GM18526 (cell line): ENCODE measurements around the gene PARL.

Experiments used
- POLR2A ChIP-seq: IDR thresholded peaks from 3 replicates; pipeline ENCODE4 v1.6.1; 2011; ENCODE audit not compliant: insufficient read length; ENCODE audit errors: extremely low read depth

PARL gene

DNA sequence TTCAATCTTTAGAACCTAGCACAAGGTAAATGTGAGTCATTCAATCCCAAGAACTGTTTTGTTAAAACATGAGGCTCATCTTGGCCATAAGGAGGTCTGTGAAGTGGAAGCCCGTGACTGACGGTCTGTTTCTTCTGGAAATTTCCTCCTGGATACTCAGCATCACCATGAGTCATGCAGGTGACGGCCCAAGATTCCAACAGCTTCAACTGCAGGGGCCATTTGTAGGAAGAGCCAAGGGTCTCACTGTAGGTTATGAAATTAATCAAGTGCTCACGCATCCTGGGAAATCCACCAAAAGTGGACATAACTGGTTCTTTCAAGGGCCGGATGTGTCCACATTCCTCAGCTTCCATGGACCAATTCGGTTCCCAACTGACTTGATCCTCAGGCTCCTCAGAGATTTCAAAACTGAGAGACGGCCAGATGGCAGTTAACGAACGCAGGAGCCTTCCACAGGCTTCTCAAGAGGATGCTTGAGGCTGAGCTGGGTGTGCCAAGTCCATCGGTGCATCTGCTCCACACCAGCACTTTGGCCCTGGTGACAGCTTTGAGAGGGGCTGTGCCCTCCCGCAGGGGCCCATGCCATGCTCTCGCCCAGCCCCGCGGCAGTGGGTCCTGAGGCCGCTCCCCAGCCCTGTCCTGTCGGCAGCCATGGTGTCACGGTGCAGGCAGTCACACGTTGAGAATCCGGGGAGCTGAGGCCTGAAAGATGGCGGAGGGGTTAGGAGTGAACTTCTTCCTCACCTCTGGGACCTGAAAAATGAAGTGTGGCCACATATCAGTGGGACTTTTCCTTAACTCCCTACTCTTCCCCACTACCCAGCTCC, 67.8 kb downstream of the PARL start:
- no peak for TF ChIP-seq POLR2A

DNA sequence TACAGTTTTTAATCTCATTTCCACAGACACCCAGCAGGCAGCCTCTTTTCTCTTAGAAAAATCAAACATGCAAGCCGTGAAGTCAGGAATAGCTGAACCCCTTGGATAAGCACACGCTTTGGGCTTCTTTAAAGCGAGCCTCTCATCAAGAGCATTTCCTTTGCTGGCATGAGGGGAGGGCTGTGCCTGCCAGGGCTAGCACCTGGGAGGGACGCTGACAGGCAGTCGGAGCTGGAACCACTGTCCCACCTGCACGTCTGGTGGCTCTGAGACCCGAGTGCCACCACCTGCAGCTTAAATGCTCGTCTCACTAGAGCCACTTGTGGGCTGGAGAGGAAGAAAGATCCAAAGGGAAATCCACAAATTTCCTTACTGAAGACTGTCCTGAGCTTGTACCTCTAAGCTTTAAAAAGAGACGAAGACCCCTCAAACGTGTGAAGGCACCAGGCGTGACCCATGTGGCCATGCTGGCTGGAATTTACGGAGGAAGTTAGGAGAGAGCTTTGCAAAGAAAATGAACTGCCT, 68.7 kb downstream of the PARL start:
- TF ChIP-seq POLR2A, result no peak

DNA sequence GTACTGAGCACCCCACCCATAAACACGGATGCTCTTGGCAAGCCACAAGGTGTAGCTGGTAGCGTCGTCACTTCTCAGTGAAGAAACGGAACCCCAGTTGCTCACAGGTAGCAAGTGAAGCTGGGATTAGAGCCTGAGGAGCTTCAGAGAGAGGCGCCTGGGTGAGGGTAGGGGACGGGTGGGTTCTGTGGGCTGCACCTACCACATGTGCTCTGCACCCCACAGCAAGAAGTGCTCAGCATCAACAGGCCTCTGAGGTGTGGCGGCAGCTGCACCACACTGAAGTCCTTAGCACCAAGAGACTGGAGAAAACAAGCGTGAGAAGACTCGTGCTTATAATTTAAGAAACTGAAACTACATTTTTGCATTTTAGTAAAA, 69.1 kb downstream of the PARL start:
- TF ChIP-seq POLR2A, result no peak

DNA sequence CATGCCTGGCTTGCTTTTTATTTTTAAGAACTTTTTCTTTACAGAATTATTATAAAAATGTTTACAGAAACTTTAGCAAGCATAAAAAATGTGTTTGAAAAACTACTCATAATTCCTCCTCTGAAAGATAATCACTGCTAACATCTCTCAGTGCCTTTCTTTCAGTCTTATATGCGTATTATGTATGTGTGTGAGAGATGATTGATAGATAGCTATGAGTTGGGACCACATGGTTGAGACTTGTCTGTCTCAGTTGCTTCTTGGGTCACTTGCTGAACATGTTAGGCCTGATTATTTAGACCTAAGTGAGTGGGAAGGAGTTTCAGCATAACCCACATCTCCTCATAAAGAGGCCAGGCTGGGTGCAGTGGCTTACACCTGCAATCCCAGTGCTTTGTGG, 70.4 kb downstream of the PARL start:
- no peak for TF ChIP-seq POLR2A

DNA sequence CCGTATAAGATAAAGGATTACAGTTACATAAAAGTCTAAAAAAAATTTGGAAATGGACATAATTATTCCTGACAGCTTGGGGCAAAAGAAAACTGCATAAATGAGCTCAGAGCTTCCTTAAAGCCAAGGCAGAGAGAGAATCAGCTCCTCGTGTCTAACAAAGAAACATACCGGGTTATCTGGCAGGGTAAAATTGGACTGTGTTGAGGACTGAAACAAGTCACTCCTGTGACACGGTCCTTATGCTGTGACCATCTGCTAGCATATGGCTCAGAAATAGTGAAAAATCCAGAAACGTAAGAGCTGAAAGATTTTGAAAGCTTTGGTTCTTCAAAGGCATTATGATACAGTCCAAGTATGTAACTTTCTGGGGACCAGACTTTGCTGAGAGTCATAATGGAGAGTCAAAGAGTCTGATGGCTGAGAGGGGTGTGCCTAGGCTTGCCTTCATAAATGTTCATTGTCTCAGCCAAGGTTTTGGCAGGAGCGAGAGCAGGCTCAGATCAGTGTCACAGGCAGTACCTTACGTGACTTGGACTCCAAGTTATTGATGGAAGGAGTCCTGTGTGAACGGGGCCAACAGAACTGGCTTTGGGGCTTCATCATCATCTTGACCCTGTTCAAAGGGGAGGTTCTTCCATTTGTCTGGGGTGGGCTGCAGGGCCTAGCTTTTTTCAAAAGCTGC, 71.8 kb downstream of the PARL start:
- TF ChIP-seq POLR2A, result no peak

DNA sequence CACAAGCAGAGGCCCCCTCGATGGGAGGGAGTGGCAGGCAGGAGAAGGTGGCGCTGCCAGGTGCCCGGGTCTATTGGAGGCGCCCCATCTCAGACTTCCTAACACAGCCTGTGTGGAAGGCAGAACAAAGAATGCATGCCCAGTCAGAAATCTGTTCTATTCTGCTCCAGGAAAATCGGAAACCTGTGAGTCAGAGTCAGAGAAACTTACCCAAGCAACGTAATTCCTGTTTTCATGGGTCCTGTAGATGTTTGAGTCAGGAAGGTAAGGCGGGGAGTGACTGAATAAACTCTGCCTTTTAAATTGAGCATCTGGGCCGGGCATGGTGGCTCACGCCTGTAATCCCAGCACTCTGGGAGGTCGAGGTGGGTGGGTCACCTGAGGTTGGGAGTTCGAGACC, 73.0 kb downstream of the PARL start:
- no peak for TF ChIP-seq POLR2A

DNA sequence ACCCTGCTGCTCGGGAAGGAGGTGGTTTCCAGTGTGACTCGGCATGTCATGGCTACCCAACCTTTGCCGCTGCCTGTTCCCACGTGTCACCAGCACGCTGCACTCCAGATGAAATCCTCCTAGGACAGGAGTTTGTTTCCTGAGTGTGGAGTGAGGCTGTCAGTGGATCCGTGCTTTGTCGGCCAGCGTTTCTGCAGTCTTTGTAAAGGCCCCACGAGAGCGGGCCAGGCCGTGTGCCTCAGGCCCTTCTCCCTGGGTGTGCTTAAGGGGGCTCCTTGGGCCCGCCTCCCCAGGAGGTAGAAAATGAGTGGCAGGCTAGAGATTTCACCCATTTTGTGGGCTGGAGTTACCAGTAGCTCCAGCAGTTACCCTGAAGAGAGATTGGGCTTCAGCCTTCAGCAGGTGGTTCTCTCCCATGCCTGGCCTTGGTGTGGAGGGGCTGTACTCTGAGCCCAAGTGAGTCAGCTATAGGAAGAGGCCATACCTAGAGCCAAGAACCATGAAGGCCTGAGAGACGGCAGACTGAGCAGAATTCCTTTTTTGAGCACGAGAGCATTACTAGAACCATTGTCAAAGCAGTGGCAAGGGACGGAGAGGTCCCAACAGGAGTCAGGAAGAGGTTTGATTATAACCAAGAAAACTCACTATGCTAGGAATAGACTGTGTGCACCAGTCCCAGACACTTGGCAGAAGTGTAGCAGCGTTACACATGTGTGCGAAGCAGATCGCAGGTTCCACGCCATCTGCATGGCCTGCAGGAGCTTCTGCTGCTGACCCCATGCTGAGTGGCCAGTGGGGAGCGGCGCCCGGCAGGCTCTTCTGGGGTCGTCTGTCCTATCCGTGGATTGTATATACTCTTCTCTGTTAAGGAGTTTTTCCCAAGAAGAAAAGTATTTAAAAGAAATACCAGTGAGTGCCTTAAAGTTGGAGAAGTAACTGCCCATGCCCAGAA, 73.8 kb downstream of the PARL start:
- TF ChIP-seq POLR2A, result no peak

DNA sequence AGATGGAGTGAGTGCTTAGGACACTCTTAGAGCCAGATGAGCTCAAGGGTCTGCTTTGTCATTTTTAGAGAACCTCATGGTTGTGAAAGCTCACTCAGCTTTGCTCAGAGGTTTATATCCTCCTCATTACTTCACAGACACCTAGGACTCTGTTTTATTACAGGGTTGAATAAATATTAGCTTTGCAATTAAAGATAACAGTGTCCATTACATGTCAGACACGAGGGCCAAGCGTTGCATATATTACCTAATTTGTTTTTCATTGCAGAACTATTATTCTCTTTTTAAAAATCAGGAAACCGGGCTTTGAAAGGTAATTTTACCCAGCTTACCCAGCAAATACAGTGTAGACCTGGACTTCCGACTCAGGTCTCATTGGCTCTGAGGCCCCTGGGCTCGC, 75.4 kb downstream of the PARL start:
- TF ChIP-seq POLR2A, result no peak

DNA sequence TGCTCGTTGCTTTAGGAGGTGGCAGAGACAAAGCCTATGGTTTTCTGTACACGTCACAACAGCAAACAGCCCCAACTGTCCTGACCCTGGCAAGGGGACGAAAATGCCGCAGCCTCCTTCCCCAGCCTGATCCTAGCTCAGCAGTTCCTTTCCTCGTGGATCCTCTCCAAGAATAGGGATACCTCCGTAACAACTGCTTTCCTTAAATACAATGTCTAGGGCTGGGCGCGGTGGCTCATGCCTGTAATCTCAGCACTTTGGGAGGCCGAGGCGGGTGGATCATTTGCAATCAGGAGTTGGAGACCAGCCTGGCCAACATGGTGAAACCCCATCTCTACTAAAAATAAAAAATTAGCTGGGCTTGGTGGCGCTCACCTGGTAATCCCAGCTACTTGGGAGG, 76.3 kb downstream of the PARL start:
- no peak for TF ChIP-seq POLR2A

DNA sequence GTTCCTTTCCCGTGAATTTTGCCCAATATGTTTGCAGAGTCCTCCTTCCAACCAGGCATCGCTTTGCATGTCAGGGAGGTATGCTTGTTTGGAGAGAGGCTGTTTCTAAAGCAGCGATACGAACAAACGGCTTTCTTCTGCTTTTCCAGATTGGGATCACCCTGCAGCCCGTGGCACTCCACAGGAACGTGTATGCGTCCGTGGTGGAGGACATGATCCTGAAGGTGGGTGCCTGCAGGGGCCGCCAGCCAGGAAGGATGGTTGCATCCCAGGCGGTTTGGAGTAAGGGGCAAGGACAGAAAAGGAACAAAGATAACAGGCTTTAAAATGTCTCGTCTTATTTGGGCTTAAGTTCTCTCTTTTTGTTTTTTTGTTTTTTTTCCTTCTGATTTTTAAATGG, 76.8 kb downstream of the PARL start:
- TF ChIP-seq POLR2A, result no peak

DNA sequence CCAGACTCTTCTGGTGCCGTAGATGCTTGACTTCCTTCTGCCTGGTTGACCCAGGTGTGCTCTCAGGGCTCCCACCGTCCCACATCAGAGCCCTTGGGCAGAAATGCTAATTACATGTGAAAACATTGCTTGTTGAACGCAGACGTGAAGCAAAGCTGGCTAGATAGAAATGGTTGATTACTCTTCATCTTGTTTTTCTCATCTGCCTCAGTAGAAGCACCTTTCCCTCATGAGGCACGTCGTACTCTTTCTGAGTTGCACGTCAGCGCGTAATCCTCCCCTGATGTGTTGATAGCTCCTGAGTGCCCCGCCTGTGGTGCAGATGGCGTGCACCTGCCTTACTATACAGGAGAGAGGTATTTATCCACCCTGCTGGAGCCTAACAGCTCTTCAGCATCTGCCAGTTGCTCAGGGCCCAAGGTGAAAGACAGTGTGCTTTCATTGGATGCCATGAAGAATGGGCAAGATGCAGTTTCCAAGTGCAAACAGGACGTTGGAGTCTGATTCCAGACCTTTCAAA, 77.4 kb downstream of the PARL start:
- TF ChIP-seq POLR2A, result no peak

DNA sequence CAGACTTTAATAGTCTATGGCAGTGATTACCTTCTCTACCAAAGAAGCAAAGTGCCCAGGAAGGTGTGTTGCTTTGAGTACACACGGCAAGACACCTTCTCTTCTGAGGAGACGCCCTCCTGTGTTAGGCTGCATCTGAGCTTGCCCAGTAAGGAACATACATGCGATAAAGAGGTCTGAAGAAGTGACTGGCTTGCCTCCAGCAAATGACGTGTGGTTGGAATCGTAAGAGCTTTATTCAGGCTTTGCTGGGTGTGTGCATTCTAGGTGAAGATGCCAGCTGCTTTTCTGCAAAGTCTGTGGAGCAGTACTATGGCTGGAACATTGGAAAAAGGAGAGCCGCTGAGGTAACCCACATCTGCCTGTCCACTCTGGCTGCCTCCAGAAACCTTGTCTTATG, 81.7 kb downstream of the PARL start:
- no peak for TF ChIP-seq POLR2A

DNA sequence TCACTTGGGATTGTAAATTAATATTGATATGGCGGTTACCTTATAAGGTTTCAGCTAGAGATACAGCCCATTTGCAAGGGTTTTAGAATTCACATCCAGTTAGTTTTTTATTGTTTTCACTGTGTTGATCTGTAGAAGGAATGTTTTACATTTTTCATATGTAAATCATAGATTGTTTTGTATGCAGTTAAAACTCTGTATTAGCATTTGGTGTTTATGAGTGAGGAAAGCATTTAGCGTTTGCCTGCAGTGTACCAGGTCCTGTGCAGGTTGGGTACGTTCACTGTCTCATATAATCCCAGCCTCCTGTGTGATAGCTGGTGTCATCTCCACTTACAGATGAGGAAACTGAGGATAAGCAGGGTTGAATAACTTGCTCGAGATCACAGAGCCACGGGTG, 83.1 kb downstream of the PARL start:
- TF ChIP-seq POLR2A, result no peak

DNA sequence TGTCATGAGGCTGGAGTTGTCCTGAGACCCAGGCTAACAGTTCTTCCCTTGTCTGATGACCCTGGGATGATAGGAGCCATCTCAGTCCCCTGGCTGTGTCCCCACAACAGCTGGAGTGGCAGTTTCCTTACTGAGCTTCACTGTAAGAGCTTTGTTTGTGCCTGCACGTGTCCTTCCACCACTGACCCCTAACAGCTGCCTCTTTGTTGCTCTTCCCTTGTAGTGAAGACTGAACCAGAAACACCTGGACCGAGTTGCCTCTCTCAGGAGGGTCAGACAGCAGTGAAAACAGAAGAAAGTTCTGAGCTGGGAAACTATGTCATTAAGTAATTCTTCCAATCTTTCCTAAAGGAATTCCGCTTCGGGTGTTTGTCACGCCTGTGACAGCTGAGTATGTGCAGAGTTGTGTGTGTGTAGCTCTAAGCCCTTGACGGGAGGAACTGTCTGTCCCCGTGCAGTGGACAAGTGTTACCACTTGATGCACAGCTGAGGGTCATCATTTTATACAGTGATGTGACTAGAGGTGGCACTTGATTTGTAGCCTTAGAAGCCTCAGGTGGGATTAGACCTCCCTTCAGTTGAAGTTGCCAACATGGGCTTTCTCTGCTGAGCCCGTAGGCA, 84.3 kb downstream of the PARL start:
- TF ChIP-seq POLR2A, result no peak

DNA sequence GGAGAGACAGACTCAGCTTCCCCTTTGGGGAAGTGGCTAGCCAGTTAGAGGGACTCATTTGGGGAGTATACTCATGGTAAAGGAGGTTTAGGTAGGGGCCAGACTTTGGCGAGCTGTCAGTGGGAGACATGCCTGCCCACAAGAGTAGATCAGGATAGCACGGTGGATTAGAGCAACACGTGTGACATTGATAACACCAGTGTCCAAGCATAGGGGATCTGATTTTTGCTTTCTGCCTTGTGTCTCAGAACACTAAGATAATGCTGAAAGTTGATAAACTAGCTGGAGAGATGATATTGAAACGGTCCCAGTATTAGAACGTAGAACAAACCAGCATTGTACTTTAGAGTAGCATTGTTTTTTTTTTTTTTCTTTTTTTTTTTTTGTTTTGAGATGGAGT, 85.2 kb downstream of the PARL start:
- TF ChIP-seq POLR2A, result no peak

DNA sequence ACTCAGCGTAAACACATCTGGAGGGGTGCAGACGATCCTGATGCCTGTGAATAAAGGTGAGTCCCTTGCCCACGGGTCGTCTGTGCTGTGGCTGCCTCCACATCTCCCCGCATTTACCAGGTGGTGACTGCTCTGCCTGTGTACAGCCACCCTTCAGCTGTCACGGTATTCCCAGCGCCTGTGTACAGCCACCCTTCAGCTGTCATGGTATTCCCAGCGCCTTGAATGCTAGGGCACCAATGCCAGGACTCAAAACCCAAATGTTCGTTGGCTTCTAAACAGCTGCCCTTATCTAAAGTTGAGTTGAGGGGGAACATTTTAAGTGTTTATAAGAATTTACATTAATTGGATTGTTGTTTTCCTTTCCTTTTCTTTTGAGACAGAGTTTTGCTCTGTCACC, 86.7 kb downstream of the PARL start:
- no peak for TF ChIP-seq POLR2A
